Measurements from ENCODE around the gene TCHP.

DNA sequence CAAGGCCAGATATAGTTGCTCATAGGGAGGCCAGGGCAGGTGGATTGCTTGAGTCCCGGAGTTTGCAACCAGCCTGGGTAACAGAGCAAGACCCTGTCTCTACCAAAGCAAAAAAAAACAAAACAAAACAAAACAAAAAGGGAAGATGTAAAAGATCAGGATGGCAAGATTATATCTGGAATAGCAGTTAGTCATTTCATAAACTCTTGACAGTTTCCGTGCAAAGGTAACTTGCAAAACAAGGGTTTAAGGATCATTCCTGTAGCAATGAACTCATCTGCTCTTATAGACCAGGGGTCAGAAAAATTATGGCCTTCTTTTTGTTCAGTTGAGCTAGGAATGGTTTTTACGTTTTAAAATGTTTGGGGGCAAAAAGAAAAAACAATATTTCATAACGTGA lies 66.5 kb downstream of the TCHP start:
- no peak for TF ChIP-seq POLR2A (IDR thresholded peaks at IDR 0.05)
- no peak for TF ChIP-seq POLR2AphosphoS5 (IDR thresholded peaks at IDR 0.05)
- no peak for TF ChIP-seq CTCF (IDR thresholded peaks at IDR 0.05)
